Measurements from ENCODE around the gene GLI3.

GLI3 gene

GRCh38 chr7:42170724-42171123 is 66.3 kb downstream of the GLI3 start:
- DNase-seq, result no peak

DNA sequence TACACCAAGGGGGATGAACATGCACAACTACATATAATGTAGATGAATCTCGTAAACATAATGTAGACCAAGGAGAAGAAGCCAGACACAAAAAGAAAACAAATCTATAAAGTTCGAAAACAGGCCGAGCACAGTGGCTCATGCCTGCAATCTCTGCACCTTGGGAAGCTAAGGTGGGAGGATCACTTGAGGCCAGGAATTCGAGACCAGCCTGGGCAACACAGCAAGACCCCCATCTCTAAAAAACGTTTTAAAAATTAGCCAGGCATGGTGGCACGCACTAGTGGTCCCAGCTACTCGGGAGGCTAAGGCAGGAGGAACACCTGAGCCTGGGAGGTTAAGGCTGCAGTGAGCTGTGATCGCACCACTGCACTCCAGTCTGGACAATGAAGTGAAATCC is 68.5 kb downstream of the GLI3 start:
- DNase-seq, result no peak

GRCh38 chr7:42167631-42168236 is 69.3 kb downstream of the GLI3 start:
- no peak for DNase-seq

- no peak for DNase-seq
These were observed 69.8 kb downstream of the GLI3 start for GRCh38 chr7:42167206-42167605.

DNA sequence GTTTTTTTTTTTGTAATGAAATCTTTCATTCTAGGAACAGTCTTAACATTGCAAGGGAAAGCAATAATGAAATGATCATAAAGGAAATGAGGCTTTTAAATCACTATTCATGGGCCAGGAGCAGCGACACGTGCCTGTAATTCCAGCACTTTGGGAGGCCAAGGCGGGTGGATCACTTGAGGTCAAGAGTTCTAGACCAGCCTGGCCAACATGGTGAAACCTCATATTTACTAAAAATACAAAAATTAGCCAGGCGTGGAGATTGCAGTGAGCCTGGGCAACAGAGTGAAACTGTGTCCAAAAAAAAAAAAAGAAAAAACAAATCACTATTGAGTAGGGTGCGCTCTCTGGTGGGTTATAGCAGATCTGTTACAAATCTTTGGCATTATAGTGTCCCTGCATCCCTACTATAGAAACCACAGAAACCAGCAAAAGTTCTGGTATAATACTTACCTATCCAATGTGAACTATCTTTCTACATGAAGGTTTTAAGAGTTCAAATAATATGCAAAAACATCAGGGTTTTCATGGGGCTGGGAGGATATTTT is 72.1 kb downstream of the GLI3 start:
- no peak for DNase-seq

DNA sequence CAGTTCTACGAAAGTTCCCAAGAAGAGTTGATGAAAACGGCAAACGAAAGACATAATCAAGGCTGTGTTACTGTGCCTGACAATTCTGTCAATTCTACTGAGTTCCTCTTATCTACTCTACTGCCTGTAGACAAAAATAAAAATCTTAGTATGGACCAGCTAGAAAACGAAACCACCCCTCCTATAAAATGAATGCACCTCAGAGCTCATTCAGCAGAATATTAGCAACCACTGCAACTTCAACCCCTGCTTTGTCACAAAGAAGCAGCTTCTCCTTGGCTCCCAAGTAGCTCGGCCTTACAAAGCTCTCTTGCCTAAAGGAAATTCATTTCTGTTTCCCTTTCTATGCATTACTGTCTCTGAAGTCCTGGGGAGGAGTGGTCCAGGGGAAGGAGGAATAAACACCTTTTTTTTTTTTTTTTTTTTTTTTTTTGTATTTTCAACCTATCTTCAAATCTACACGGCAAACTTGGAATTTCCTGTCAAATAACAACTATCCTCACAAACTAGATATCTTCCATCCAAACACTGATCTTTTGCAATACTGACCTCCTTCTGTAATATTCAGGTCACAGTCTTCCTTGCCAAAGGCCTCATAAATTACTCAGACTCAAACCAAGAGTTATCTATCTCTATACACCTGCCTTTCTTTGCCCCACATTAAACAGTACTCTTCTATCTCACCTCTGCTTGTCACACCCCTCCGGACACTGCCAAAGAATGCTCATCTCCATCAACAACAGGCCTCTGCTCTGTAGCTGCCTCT is 74.3 kb downstream of the GLI3 start:
- no peak for DNase-seq

DNA sequence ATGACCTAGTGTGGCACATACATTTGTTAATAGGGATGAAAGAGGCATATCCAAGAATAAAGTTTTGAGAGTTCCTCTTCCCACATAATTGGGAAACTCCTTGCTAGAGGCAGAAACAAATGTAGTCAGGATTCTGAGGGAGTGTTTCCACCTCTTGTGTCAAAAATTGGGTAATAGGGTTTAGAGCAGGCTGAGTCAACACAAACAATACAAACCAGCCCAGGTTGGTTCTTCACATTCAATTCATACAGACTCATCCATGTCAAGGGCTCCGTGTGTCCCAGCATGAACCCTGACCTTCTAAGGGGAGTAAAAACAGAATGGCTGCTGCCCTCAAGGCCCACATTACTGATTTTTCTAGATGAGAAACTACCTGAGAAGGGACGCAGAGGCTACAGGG is 75.3 kb downstream of the GLI3 start:
- no peak for DNase-seq

- DNase-seq, result no peak
These were observed 75.9 kb downstream of the GLI3 start for GRCh38 chr7:42161110-42161509.

- no peak for DNase-seq
These were observed 77.9 kb downstream of the GLI3 start for GRCh38 chr7:42159130-42159529.

- no peak for DNase-seq
These were observed 79.9 kb downstream of the GLI3 start for GRCh38 chr7:42156967-42157721.

- no peak for DNase-seq
These were observed 80.6 kb downstream of the GLI3 start for GRCh38 chr7:42156291-42156865.

- DNase-seq, result no peak
These were observed 81.3 kb downstream of the GLI3 start for GRCh38 chr7:42155584-42156290.

DNA sequence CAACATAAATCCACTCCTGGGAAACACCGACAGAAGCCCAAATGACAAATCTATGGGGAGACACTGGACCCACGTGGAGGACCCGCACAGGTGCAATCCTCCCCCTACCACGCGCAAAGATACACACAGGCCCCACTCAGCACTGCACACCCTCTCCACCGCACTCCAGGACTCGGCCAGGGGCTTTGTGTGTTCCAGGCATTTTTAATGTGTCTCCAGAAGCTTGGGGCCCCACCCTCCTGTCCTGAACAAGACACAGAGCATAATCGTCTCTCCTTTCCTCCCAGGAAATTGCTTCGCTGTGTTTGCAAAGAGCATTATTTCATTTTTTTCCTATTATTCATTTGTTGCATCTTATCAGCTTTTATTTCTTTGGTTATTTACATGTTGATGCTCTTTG is 82.8 kb downstream of the GLI3 start:
- DNase-seq, result no peak

GRCh38 chr7:42152329-42153205 is 84.4 kb downstream of the GLI3 start:
- no peak for DNase-seq

DNA sequence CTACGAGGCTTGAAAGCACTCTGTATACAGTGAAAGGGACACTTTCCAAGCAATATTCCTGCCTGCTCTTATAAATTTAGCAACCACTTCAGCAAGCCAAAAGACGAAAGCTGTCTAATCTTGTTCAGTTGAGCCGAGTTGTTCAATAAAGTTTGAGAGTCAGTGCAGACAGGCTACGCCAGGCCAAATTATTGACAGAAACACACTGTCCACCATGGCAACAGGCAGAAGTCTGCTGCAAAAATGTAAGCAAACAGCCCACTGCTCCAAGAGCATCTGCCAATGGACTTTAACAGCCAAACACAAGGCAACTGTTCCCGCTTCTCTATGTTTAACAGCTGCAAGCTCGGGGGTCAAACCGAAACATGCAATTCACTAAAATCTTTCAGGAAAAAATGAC is 85.7 kb downstream of the GLI3 start:
- no peak for DNase-seq

DNA sequence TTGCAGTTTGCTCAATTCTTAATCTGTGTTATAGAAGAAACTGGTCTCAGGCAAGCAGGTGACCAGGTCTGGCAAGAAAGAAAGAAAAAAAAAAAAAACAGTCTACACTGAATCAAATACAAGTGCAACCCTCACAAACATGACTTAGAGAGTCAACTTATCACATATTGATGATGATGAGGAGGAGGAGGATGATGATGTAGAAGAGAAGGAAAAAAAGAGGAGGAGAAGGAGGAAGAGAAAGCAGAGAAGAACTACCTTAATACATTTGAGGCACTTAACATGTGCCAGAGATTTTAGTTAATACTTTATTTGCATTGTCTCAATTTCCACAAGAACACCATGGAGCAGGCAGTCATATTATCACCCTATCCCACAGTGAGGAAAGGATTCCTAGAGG is 91.5 kb downstream of the GLI3 start:
- no peak for DNase-seq

- DNase-seq, result no peak
These were observed 92.4 kb downstream of the GLI3 start for GRCh38 chr7:42144604-42145003.

DNA sequence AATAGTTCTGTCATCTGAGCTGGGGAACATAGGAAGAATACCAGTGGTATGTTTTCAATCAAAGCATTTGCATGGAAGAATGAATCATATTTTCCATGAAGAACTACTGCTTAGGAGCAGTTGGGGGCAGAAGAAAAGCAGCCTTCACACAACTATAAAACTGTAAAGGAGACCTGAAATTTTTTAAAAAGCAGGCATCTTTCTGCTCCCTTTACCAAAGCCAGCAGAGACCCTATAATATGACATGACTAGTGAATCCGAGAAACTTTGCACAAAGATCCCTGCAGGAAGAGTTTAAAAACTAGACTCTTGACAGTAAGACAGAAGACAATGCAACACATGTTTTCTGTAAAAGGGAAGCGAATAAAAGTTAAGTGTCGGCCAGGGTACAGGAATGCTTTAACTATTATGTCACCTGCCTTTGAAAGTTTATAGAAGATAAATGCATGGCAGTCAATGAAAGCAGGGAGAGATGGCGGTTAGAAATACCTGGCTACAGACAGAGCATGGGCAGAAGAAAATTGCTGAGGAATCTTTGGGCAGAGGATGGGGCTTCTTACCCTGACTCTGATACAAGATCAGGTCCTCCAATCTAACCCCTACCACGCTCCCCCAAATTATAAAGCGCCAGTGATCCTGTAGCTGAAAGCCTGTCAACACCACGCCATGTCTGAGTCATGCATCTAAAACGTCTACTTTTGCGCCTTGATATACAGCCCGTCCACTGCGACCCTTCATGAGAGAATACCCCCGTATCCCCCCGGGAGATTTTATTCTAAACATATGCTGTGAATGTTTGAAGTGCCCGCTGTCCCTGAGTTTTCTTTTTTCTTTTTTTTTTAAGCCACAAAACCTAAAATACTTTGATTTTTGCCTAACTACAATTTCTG is 93.1 kb downstream of the GLI3 start:
- no peak for DNase-seq

DNA sequence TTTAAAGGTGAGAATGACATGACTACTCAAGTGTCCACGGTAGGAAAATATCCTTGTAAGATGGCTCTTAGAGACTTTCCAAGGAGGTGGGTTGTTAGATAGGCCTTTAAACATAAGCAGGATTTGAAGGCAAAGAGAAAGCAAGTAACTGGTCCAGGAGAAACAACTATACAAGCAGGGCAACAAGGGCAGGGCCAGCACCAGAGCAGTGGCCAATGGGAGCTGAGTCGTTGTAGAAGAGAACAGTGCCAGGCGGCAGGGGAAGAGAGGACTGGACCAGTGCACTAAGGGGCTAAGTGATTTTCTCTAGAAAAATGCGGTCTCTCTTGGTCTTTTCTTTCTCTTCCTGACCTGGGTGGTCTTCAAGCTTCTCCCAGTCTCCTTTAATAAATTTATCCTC is 94.9 kb downstream of the GLI3 start:
- DNase-seq, result no peak

- no peak for DNase-seq
These were observed 97.3 kb downstream of the GLI3 start for GRCh38 chr7:42139751-42140150.

All from inflammatory macrophage (primary cell).